Loucy (cell line): ENCODE results near the gene AP2B1.

Source experiments
- H2AFZ ChIP-seq: fragments of 200-600 bp; sonication (generic); 2 replicates; pipeline ENCODE4 v1.6.0; 2016; ENCODE audit warnings: antibody characterized with exemption, mild to moderate bottlenecking, low read length, moderate library complexity
- H3F3A ChIP-seq: fragments of 200-600 bp; 2 replicates; pipeline ENCODE4 v1.6.0; 2016; ENCODE audit warnings: antibody characterized with exemption, low read depth, mild to moderate bottlenecking
- H3K27me3 ChIP-seq: fragments of 200-600 bp; sonication (generic); 2 replicates; pipeline ENCODE4 v1.6.1; 2014; ENCODE audit warnings: low read length, mild to moderate bottlenecking; ENCODE audit not compliant: insufficient read depth, poor library complexity, severe bottlenecking
- H3K36me3 ChIP-seq: fragments of 200-600 bp; sonication (generic); 2 replicates; pipeline ENCODE4 v1.6.1; 2016; ENCODE audit warnings: low read length; ENCODE audit not compliant: insufficient read depth
- H3K4me1 ChIP-seq: fragments of 200-600 bp; sonication (generic); 2 replicates; pipeline ENCODE4 v1.5.1; 2014; ENCODE audit warnings: low read length, mild to moderate bottlenecking; ENCODE audit not compliant: insufficient read depth, poor library complexity, severe bottlenecking
- H3K4me2 ChIP-seq: fragments of 200-600 bp; sonication (generic); 2 replicates; pipeline ENCODE4 v1.6.0; 2014; ENCODE audit warnings: antibody characterized with exemption, low read length, low read depth, mild to moderate bottlenecking; ENCODE audit not compliant: poor library complexity, severe bottlenecking
- H3K4me3 ChIP-seq: fragments of 200-600 bp; sonication (generic); 2 replicates; pipeline ENCODE4 v1.5.1; 2014; ENCODE audit warnings: low read length, mild to moderate bottlenecking, mixed read lengths; ENCODE audit not compliant: poor library complexity, severe bottlenecking
- H3K79me2 ChIP-seq: fragments of 200-600 bp; sonication (generic); 2 replicates; pipeline ENCODE4 v1.6.1; 2014; ENCODE audit warnings: low read length; ENCODE audit not compliant: insufficient read depth
- H3K9ac ChIP-seq: fragments of 200-600 bp; sonication (generic); 2 replicates; pipeline ENCODE4 v1.6.0; 2014; ENCODE audit warnings: mild to moderate bottlenecking, low read depth, low read length, moderate library complexity; ENCODE audit not compliant: poor library complexity, severe bottlenecking
- H3K9me2 ChIP-seq: fragments of 200-600 bp; sonication (generic); replicated peaks from 2 replicates; pipeline ENCODE4 v1.6.1; 2016; ENCODE audit warnings: low read depth, low read length, mixed read lengths
- H3K9me3 ChIP-seq: fragments of 200-600 bp; sonication (generic); 2 replicates; pipeline ENCODE4 v1.6.1; 2014; ENCODE audit warnings: mild to moderate bottlenecking, antibody characterized with exemption, low read length, low read depth; ENCODE audit not compliant: insufficient read depth
- H4K20me1 ChIP-seq: fragments of 200-600 bp; sonication (generic); 2 replicates; pipeline ENCODE4 v1.6.0; 2014; ENCODE audit warnings: antibody characterized with exemption, low read length, mild to moderate bottlenecking; ENCODE audit not compliant: insufficient read depth, poor library complexity, severe bottlenecking
- CTCF ChIP-seq: fragments of 200-600 bp; sonication (generic); conservative IDR thresholded peaks from 2 replicates; pipeline ENCODE4 v1.5.1; 2014; ENCODE audit warnings: mild to moderate bottlenecking, antibody characterized with exemption, low read length
- EZH2phosphoT487 ChIP-seq: fragments of 200-600 bp; IDR thresholded peaks from 2 replicates; pipeline ENCODE4 v1.6.1; 2018; ENCODE audit warnings: antibody characterized with exemption, mild to moderate bottlenecking, moderate library complexity, borderline replicate concordance

The AP2B1 gene

GRCh38 chr17:35745246-35745645 is 158.1 kb downstream of the AP2B1 start:
- Histone ChIP-seq H4K20me1 (no peaks in the 10 kb centered on the region), H3K27me3 (no peaks in the 10 kb centered on the region), H3K9ac (no peak overlapping the region), H3K79me2 (no peaks in the 10 kb centered on the region), H3K4me3 (no peak overlapping the region), H3K4me2 (no peak overlapping the region), H2AFZ (no peak overlapping the region), H3K9me2 (no peaks in the 10 kb centered on the region), H3K36me3 (no peaks in the 10 kb centered on the region), H3K9me3 (no peaks in the 10 kb centered on the region), H3K4me1 (peaks cover 2% of the 10 kb centered on the region), H3F3A (no peaks in the 10 kb centered on the region)
- no peak for TF ChIP-seq EZH2phosphoT487
- no peak for TF ChIP-seq CTCF

GRCh38 chr17:35745749-35746320 is 158.7 kb downstream of the AP2B1 start:
- Histone ChIP-seq H3K4me3 (no peak overlapping the region), H3K79me2 (no peaks in the 10 kb centered on the region), H3K9me3 (no peaks in the 10 kb centered on the region), H3K36me3 (no peaks in the 10 kb centered on the region), H3K4me2 (no peak overlapping the region), H2AFZ (no peak overlapping the region), H3K9ac (no peak overlapping the region), H3K4me1 (peaks cover 3% of the 10 kb centered on the region), H3K27me3 (no peaks in the 10 kb centered on the region), H3F3A (no peaks in the 10 kb centered on the region), H3K9me2 (no peaks in the 10 kb centered on the region), H4K20me1 (no peaks in the 10 kb centered on the region)
- no peak for TF ChIP-seq CTCF
- no peak for TF ChIP-seq EZH2phosphoT487

- Histone ChIP-seq H3K4me3 (no peak overlapping the region), H3K9me2 (no peaks in the 10 kb centered on the region), H2AFZ (no peak overlapping the region), H4K20me1 (no peaks in the 10 kb centered on the region), H3K36me3 (no peaks in the 10 kb centered on the region), H3F3A (no peaks in the 10 kb centered on the region), H3K9ac (no peak overlapping the region), H3K4me2 (no peak overlapping the region), H3K27me3 (no peaks in the 10 kb centered on the region), H3K4me1 (peaks cover 3% of the 10 kb centered on the region), H3K9me3 (no peaks in the 10 kb centered on the region), H3K79me2 (no peaks in the 10 kb centered on the region)
- TF ChIP-seq CTCF = peak; percentile 87
- no peak for TF ChIP-seq EZH2phosphoT487
Observed at GRCh38 chr17:35747540-35748017, 160.5 kb downstream of the AP2B1 start.
